HG02852 (cell line): ENCODE results near the gene SKAP1.

Source experiments
- ATAC-seq: cut with Tn5 transposase; IDR thresholded peaks from one replicate; pipeline ENCODE4 v1.9.1; 2021; ENCODE audit warnings: mild to moderate bottlenecking, moderate library complexity; ENCODE audit not compliant: unreplicated experiment

The SKAP1 gene

GRCh38 chr17:48084932-48085331 lies 345.1 kb downstream of the SKAP1 start:
- ATAC-seq = no peak
